K562 (cell line): Measurements from ENCODE around the gene C11orf91. TPM values are rescaled to one million over a fixed set of nuclear protein-coding genes. Genes with fewer than 3 reads are reported as not detected.
"Not testable (repeated sequence)": the region's sequence is repeated elsewhere in the genome, so short reads cannot be mapped to it uniquely, and the experiment has no call there.

ENCODE experiments used
- ATAC-seq: fragments of 200-7000 bp; cut with Tn5 transposase; 3 replicates; pipeline ENCODE4 v1.9.1; 2020; ENCODE audit warnings: moderate library complexity
- BruUV-seq: library from RNA; stranded (reverse); fragments of 400-500 nt; replicated peaks from 2 replicates; lab custom pipeline; 2021; lab: Mats Ljungman, UMichigan
- CTCF ChIA-PET: fragments of 300-600 bp; formaldehyde crosslinking; extraction: SDS; loops from one replicate; lab custom pipeline; 2021; ENCODE audit warnings: low intra/inter-chr PET ratio; lab: Yijun Ruan, JAX
- POLR2A ChIA-PET: fragments of 300-600, 350-650 bp; sonication (Branson Sonifier 250); formaldehyde crosslinking; extraction: SDS; loops from one replicate; lab custom pipeline; 2021; ENCODE audit warnings: antibody characterized with exemption, inconsistent platforms; lab: Yijun Ruan, JAX
- DNase-seq, 4 experiments: peaks; one replicate each; pipeline versions ENCODE4 v3.0.0 to v3.0.0-alpha.2; 2011 to 2018; ENCODE audit warnings: low spot score in 3 of 4, mixed read lengths in 3 of 4; ENCODE audit errors: extremely low read depth in 1 of 4
- FAIRE-seq: peaks from 2 replicates; lab custom pipeline; 2011; peaks lifted over from hg19 to GRCh38; lab: Jason Lieb, UNC
- H2AFZ ChIP-seq: 2 replicates; pipeline ENCODE4 v1.6.0; 2011; ENCODE audit warnings: low read depth, low read length, control low read depth, inconsistent platforms
- H3K27ac ChIP-seq: fragments of 200-600 bp; 3 replicates; pipeline ENCODE4 v1.8.0; 2011; ENCODE audit warnings: low read depth, mild to moderate bottlenecking, control low read depth, inconsistent platforms, low read length, moderate library complexity, mixed read lengths; ENCODE audit errors: extremely low read depth
- H3K27me3 ChIP-seq, 2 experiments: fragments of 300-600 bp in 1 of 2; 2 replicates in 1 of 2; 3 replicates in 1 of 2; pipeline versions ENCODE4 v1.6.0 to v1.8.0; 2011; ENCODE audit warnings: inconsistent platforms in 2 of 2, low read length in 2 of 2, mild to moderate bottlenecking in 1 of 2, mixed read lengths in 1 of 2, moderate library complexity in 1 of 2; ENCODE audit not compliant: control insufficient read depth in 2 of 2, insufficient read depth in 2 of 2
- H3K36me3 ChIP-seq: fragments of 300-600 bp; 3 replicates; pipeline ENCODE4 v1.8.0; 2011; ENCODE audit warnings: mild to moderate bottlenecking, low read length, inconsistent platforms; ENCODE audit not compliant: control insufficient read depth, insufficient read depth
- H3K4me1 ChIP-seq, 2 experiments: fragments of 200-600 bp in 1 of 2; replicated peaks in 1 of 2; 2 replicates in 1 of 2; 3 replicates in 1 of 2; pipeline versions ENCODE4 v1.5.1 to v1.8.0; 2011; ENCODE audit warnings: inconsistent platforms in 2 of 2, low read length in 2 of 2, mild to moderate bottlenecking in 1 of 2, mixed read lengths in 1 of 2, moderate library complexity in 1 of 2; ENCODE audit not compliant: control insufficient read depth in 2 of 2, insufficient read depth in 2 of 2
- H3K4me2 ChIP-seq: 2 replicates; pipeline ENCODE4 v1.6.1; 2011; ENCODE audit warnings: low read length, control low read depth, inconsistent platforms, mixed read lengths; ENCODE audit not compliant: insufficient read depth
- H3K4me3 ChIP-seq: fragments of 200-600 bp; sonication (generic), shearing (Covaris generic); 2 replicates; pipeline ENCODE4 v1.5.1; 2016; ENCODE audit warnings: control low read depth, inconsistent platforms
- H3K79me2 ChIP-seq: fragments of 200-600 bp; 3 replicates; pipeline ENCODE4 v1.8.0; 2011; ENCODE audit warnings: low read length, inconsistent platforms; ENCODE audit not compliant: control insufficient read depth, insufficient read depth
- H3K9ac ChIP-seq, 2 experiments: 2 replicates each; pipeline versions ENCODE4 v1.6.0 to v1.6.1; 2011; ENCODE audit warnings: low read depth in 2 of 2, low read length in 2 of 2, control low read depth in 1 of 2, inconsistent platforms in 1 of 2, mild to moderate bottlenecking in 1 of 2, mixed read lengths in 1 of 2; ENCODE audit not compliant: insufficient read depth in 1 of 2
- H3K9me1 ChIP-seq: one replicate; pipeline ENCODE4 v1.6.0; 2011; ENCODE audit warnings: inconsistent platforms, mild to moderate bottlenecking, low read length, moderate library complexity; ENCODE audit not compliant: control insufficient read depth, insufficient read depth
- H3K9me3 ChIP-seq: replicated peaks from 2 replicates; pipeline ENCODE4 v1.5.1; 2011; ENCODE audit warnings: low read depth, low read length, inconsistent platforms; ENCODE audit not compliant: control insufficient read depth, insufficient read depth
- H4K20me1 ChIP-seq: replicated peaks from 2 replicates; pipeline ENCODE4 v1.6.1; 2011; ENCODE audit warnings: low read length, inconsistent platforms, mixed read lengths; ENCODE audit not compliant: control insufficient read depth, insufficient read depth
- LARP7 ChIP-seq: fragments of 450-650 bp; IDR thresholded peaks from 2 replicates; pipeline ENCODE4 v1.6.1; 2016
- SPI1 ChIP-seq: IDR thresholded peaks from 2 replicates; pipeline ENCODE4 v1.6.1; 2011; ENCODE audit warnings: low read depth, low read length, control low read depth, borderline replicate concordance
- WGBS: fragments of 100-300 bp; shearing (Covaris generic); methylation state at CpG from one replicate; pipeline ENCODE4 v1.1.6; 2016; ENCODE audit warnings: low coverage, mixed read lengths; ENCODE audit not compliant: insufficient coverage; ENCODE audit errors: missing lambda C conversion rate; 5-methylcytosine and 5-hydroxymethylcytosine counted together
- in situ Hi-C: fragments of 300-500 bp; cut with MboI; formaldehyde crosslinking; loops from 4 replicates; pipeline ENCODE4 v1.15.0; 2018; ENCODE audit warnings: inconsistent platforms, mixed read lengths
- intact Hi-C: fragments of 100-400 bp; cut with micrococcal nuclease; formaldehyde crosslinking; loops from 2 replicates; pipeline ENCODE4 v1.14.2; 2022
- polyA plus RNA-seq, 8 experiments: library from polyadenylated mRNA; depleted of rRNA in 4 of 8; stranded (reverse) in 5 of 8; unstranded in 3 of 8; fragments of >200 nt; fragmentation: Nextera tagmentation in 2 of 8; fragmentation: Illumina TruSeq in 1 of 8; extraction: Ambion mirVana in 2 of 8; extraction: Trizol in 1 of 8; gene quantifications; 2 replicates each; pipeline versions ENCODE4 v1.2.1 to v1.2.3, GENCODE V29; 2011 to 2014; ENCODE audit warnings: inconsistent platforms in 1 of 8, missing spikeins in 1 of 8
- total RNA-seq, 7 experiments: library from RNA; depleted of rRNA in 6 of 7; stranded (reverse); fragments of >200 nt in 6 of 7; fragmentation: Illumina TruSeq in 2 of 7; extraction: Trizol in 2 of 7; gene quantifications; 2 replicates each; pipeline versions ENCODE4 v1.2.1 to v1.2.3, GENCODE V29; 2011 to 2021; ENCODE audit warnings: low replicate concordance in 1 of 7
- TF ChIP-seq, protein P1 (sequence below): sonication (generic); formaldehyde crosslinking; IDR thresholded peaks from 2 replicates; pipeline ENCODE4 v1.9.0; 2022; ENCODE audit warnings: mild to moderate bottlenecking, missing genetic modification reagents
- TF ChIP-seq, protein P2 (sequence below): fragments of 250-450 bp; sonication (Bioruptor Pico); IDR thresholded peaks from 2 replicates; pipeline ENCODE4 v1.8.0; 2022; ENCODE audit warnings: moderate library complexity, mild to moderate bottlenecking, inconsistent platforms

The C11orf91 gene
- total and polyA plus RNA-seq, 9 of the 15 experiments (the other 6 are each of a cell fraction or from before 2014, with no cell fraction given), result not detected

DNA sequence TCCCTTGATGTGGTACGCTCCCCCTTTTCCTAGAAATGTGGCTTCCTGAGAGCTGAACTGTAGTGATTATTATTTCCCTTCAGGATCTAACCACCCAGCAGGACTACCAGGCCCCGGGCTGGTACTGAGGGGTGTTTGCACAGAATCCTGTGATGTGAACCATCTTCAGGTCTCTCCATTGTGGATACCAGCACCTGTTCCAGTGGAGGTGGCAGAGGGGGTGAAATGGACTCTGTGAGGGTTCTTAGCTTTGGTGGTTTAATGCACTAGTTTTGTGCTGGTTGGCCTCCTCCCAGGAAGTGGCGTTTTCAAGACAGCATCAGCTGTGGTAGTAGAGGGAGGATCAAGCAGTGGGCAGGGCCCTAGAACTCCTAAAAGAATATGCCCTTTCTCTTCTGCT, 18.6 kb downstream of the C11orf91 start (continued):
- TF ChIP-seq, protein P1, sequence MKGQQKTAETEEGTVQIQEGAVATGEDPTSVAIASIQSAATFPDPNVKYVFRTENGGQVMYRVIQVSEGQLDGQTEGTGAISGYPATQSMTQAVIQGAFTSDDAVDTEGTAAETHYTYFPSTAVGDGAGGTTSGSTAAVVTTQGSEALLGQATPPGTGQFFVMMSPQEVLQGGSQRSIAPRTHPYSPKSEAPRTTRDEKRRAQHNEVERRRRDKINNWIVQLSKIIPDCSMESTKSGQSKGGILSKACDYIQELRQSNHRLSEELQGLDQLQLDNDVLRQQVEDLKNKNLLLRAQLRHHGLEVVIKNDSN (CRISPR knock-in tag), result no peak
- TF ChIP-seq, protein P2, sequence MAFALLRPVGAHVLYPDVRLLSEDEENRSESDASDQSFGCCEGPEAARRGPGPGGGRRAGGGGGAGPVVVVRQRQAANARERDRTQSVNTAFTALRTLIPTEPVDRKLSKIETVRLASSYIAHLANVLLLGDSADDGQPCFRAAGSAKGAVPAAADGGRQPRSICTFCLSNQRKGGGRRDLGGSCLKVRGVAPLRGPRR (CRISPR knock-in tag), result no peak
- TF ChIP-seq LARP7, result no peak
- no peak for TF ChIP-seq SPI1

DNA sequence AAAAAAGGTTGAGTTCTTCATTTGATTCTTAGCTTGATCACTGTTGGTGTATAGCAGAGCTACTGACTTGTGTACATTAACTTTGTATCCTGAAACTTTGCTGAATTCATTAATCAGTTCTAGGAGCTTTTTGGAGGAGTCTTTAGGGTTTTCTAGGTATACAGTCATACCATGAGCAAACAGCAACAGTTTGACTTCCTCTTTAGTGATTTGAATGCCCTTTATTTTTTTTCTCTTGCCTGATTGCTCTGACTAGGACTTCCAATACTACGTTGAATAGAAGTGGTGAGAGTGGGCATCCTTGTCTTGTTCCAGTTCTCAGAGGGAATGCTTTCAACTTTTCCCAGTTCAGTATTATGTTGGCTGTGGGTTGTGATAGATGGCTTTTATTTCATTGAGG, 22.0 kb downstream of the C11orf91 start:
- H3K4me2 ChIP-seq, in situ Hi-C loops, ATAC-seq, H3K79me2 ChIP-seq, H3K9ac ChIP-seq, CTCF ChIA-PET, FAIRE-seq, BruUV-seq, H3K27me3 ChIP-seq, POLR2A ChIA-PET, H3K4me1 ChIP-seq, H4K20me1 ChIP-seq, DNase-seq, H2AFZ ChIP-seq, H3K4me3 ChIP-seq, H3K9me3 ChIP-seq, H3K36me3 ChIP-seq, H3K9me1 ChIP-seq, intact Hi-C loops, H3K27ac ChIP-seq: not testable (repeated sequence)
- WGBS, result 6% methylated on average over 1 of the region's 1 CpG
